HL-60/S4 treated with phorbol 12-myristate 13-acetate at 8.2 ng/mL for 4 days and 3 days (cell line): ENCODE results near the gene TERT.

Source experiments
- in situ Hi-C: fragments of 300-500 bp; cut with MboI; formaldehyde crosslinking; loops from 2 replicates; pipeline ENCODE4 v1.15.0; 2022; ENCODE audit warnings: low sequenced_read_pairs

Gene TERT

GRCh38 chr5:1209896-1210776 lies 84.7 kb downstream of the TERT start:
- in situ Hi-C loops, result no loop called here

GRCh38 chr5:1209489-1209852 lies 85.4 kb downstream of the TERT start:
- in situ Hi-C loops, result no loop called here

- in situ Hi-C loops, result no loop called here
These were observed 86.0 kb downstream of the TERT start for GRCh38 chr5:1208743-1209488.

- in situ Hi-C loops, result no loop called here
These were observed 86.6 kb downstream of the TERT start for GRCh38 chr5:1208221-1208742.

- in situ Hi-C loops, result no loop called here
These were observed 87.3 kb downstream of the TERT start for GRCh38 chr5:1207555-1207954.

- in situ Hi-C loops, result no loop called here
These were observed 88.1 kb downstream of the TERT start for GRCh38 chr5:1206521-1207412.

- in situ Hi-C loops, result no loop called here
These were observed 89.3 kb downstream of the TERT start for GRCh38 chr5:1205255-1206180.

- in situ Hi-C loops, result no loop called here
These were observed 90.1 kb downstream of the TERT start for GRCh38 chr5:1204693-1205242.

- in situ Hi-C loops, result no loop called here
These were observed 90.7 kb downstream of the TERT start for GRCh38 chr5:1203968-1204692.

- in situ Hi-C loops, result no loop called here
These were observed 91.4 kb downstream of the TERT start for GRCh38 chr5:1203311-1203967.
